Stimulated activated CD8-positive, alpha-beta memory T cell treated with anti-CD3 and anti-CD28 coated beads, Interleukin-7, amount 100 ng/mL, for 1 hour (primary cell): ENCODE results near the gene DACH1.

Experiments
- DNase-seq, 2 donors: peaks; one replicate each; pipeline ENCODE4 v3.0.0-alpha.2; 2020; ENCODE audit warnings: low read depth in 2 of 2

DACH1 gene

GRCh38 chr13:71774863-71775262 lies 92.1 kb downstream of the DACH1 start:
- DNase-seq: no peak

- no peak for DNase-seq
Measured at GRCh38 chr13:71773531-71773930, 93.5 kb downstream of the DACH1 start.

- no peak for DNase-seq
Measured at GRCh38 chr13:71772361-71772760, 94.6 kb downstream of the DACH1 start.

GRCh38 chr13:71771144-71771543 lies 95.9 kb downstream of the DACH1 start:
- DNase-seq: no peak

GRCh38 chr13:71770710-71771109 lies 96.3 kb downstream of the DACH1 start:
- DNase-seq: no peak

- no peak for DNase-seq
Measured at GRCh38 chr13:71768881-71769280, 98.1 kb downstream of the DACH1 start.

GRCh38 chr13:71759651-71760511 lies 107.1 kb downstream of the DACH1 start:
- no peak for DNase-seq

GRCh38 chr13:71758828-71759227 lies 108.2 kb downstream of the DACH1 start:
- DNase-seq: no peak

GRCh38 chr13:71754407-71754974 lies 112.5 kb downstream of the DACH1 start:
- DNase-seq: no peak

- DNase-seq: no peak
Measured at GRCh38 chr13:71752775-71753513, 114.1 kb downstream of the DACH1 start.

- DNase-seq: no peak
Measured at GRCh38 chr13:71751073-71751472, 115.9 kb downstream of the DACH1 start.

- DNase-seq: no peak
Measured at GRCh38 chr13:71730267-71730666, 136.7 kb downstream of the DACH1 start.

- DNase-seq: no peak
Measured at GRCh38 chr13:71729441-71729840, 137.6 kb downstream of the DACH1 start.

GRCh38 chr13:71727662-71728061 lies 139.3 kb downstream of the DACH1 start:
- DNase-seq: no peak

GRCh38 chr13:71727042-71727441 lies 140.0 kb downstream of the DACH1 start:
- DNase-seq: no peak

GRCh38 chr13:71722206-71722605 lies 144.8 kb downstream of the DACH1 start:
- no peak for DNase-seq

GRCh38 chr13:71721104-71721503 lies 145.9 kb downstream of the DACH1 start:
- DNase-seq: no peak

- DNase-seq: no peak
Measured at GRCh38 chr13:71718931-71719330, 148.1 kb downstream of the DACH1 start.

GRCh38 chr13:71714802-71715375 lies 152.1 kb downstream of the DACH1 start:
- DNase-seq: no peak

- DNase-seq: no peak
Measured at GRCh38 chr13:71712988-71713653, 153.9 kb downstream of the DACH1 start.

- no peak for DNase-seq
Measured at GRCh38 chr13:71704656-71705055, 162.3 kb downstream of the DACH1 start.

GRCh38 chr13:71703138-71703537 lies 163.9 kb downstream of the DACH1 start:
- no peak for DNase-seq
